Activated CD8-positive, alpha-beta memory T cell treated with anti-CD3 and anti-CD28 coated beads for 1 hour (primary cell): ENCODE data around the gene CA12.

ENCODE experiments used
- DNase-seq, 2 donors: peaks; one replicate each; pipeline ENCODE4 v3.0.0-alpha.2; 2020; ENCODE audit warnings: low read depth in 1 of 2; ENCODE audit errors: extremely low read depth in 1 of 2

Gene CA12

DNA sequence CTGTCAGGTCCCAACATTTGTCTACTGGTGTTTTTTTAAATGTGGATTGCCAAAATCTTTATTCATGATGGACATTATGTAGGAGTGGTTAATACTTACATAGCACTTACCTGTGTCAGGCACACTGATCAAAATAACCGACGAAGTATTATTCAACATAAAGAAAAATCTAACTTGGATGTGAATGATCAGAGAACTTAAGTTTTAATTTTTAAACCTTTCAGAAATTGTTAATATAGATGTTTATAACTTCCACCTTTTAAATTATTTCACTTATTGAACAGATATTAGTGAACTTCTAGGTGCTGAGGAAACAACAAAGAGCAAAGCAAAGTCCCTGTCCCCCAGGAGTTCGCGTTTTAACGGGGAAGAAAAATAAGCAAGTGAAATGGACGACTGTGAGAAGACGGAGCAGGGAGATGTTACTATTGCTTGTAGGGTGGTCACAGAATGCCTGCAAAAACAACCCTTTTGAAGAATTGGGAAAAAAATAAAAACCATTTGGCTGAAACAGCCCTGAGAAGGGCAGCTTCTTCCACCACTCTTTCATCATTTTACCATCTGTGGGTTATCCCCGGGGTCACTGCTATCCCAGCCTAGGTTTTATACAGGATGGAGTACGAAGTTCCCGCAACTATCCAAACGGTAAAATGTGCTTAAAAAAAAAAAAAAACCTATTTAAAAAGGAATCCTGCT lies 105.2 kb downstream of the CA12 start:
- no peak for DNase-seq

DNA sequence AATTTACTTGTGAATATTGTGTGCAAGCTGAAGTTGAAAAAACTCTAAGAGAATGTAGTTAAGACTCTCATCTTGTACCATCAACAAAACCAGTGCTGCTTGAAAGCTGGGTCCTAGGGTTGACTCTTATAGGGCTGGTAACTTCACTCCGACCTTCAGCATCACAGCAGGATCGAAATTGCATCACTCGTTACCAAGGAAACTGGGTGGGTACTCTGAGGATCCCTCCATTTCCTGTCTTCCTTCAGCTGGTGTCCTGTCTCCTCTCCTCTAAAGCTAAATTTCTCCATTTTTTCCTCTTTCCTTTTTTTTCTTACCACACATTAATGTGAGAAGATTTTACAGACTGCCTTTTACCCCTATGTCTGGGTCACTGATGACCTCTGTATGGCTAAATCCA lies 107.2 kb downstream of the CA12 start:
- no peak for DNase-seq
